ENCODE data around the gene IQCH.

IQCH gene

DNA sequence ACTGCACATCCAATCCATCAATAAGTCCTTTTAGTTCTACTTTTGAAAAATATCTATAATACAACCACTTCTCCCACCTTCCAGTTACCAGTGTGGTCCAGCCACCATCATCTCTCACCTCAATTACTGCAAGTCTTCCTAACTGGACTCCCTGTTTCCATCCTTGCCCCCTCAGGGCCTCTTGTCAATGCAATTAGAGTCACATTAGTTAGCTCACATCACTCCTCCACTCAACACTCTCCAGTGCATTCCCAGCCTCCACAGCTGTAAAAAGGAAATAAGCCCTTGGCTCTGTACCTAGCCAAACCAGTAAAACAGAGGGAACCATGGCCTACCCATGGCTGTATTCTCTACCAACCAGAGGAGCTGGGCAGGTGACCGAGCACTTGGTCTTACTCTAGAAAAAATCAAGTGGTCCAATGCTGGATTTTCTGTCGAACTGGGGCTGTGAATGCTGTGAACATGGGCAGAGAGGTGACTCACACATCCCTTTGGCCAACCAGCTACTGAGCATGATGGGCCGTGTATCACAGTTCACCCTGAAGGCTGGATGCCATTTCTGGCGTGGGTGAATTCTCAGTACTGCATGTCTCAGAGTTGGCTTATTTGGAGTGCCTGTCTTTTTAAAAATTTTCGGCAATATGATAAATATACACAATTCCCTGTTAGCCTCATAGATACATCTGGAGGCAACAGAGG, 203.9 kb downstream of the IQCH start:
- no peak for DNase-seq

DNA sequence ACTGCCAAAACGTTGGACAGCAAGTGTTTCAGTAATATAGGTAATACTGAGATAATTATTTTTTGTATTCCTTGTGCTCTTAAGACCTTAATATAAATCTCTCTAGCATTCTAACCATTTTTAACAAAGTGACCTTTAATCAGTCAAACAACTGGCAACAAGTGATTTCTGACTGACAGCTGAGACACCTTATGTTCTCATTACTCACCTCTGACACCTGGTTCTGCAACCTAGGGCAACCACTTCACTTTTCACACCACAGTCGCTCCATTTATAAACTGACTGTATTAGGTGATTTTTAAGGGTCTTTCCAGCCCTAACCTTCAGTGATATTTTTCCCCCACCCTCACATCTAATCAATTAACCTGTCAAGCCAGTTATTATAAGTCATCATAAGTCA, 205.9 kb downstream of the IQCH start:
- DNase-seq = no peak

GRCh38 chr15:67461735-67462134, 207.1 kb downstream of the IQCH start:
- DNase-seq = no peak

DNA sequence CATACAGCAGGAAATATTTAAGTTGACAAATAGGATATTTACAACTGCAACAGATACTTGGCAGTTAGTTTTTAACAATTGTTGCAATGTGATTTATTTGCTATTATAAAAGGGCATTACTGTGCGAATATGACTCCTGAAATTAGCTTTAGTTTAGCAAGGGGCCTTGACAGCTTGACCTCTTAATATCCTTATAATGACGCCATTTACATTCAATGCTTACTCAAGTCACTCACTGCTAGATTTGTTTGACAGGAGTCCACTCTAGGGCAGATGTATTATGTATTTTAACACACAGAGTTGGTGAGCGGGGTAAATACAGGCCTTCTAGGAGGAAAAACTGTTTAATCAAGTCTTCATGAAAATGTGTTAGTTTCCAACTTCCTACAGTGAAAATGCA, 208.3 kb downstream of the IQCH start:
- DNase-seq = no peak

DNA sequence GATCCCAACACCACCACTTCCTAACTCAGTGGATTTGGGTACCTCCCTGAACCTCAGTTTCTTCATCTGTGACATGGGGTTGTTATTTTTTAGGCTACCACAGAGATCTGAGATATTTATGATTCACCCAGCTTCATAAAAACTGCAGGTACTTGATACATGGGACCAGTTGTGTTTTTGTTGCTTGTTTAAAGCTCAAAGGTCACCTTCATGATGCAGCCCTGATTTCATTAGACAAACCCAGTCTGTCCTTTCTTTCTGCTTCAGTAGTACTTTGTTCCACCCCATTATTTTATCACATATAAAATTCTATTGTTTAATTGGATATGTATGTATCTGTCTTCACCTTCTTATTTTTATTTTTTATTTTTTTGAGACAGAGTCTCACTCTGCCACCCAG, 208.9 kb downstream of the IQCH start:
- no peak for DNase-seq

GRCh38 chr15:67465196-67465952, 210.8 kb downstream of the IQCH start:
- no peak for DNase-seq

GRCh38 chr15:67468416-67468815, 213.8 kb downstream of the IQCH start:
- no peak for DNase-seq

DNA sequence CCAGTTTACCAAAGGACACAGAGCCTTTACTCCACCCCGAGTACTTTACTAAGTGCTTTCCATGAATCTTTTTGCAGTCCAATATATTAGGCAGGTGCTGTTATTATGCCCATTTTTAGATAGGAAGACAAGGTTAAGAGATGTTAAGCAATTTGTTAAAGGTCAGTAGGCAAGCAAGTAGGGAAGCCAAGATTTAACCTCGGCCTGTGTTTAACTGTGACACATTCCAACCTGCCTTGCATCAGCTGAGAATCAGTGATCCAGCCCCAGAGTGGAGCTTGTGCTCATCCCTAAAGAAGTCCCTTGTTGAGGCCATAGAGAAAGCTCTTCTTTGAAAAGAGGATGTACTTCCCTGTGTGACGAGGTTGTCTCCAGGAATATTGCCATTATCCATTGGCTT, 215.1 kb downstream of the IQCH start:
- DNase-seq = no peak

DNA sequence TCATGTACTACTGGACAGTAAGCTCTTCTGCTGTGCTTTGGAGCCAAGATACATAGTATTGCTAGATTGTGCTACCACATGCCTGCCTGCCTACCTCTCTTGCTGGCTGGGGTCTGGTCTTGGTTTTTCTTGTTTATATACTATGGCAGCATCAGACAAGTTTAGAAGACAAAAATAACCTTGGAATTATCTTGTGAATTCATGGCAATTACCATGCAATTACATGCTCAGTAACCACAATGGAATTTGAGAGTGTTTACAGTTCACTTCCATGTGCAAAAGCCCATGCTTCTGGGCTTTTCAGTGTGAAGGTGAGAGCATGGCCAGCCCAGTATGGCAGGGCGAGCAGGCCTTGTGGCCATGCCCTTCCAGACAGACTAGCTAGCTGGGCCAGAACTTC, 218.4 kb downstream of the IQCH start:
- peak; percentile 60 for DNase-seq

DNA sequence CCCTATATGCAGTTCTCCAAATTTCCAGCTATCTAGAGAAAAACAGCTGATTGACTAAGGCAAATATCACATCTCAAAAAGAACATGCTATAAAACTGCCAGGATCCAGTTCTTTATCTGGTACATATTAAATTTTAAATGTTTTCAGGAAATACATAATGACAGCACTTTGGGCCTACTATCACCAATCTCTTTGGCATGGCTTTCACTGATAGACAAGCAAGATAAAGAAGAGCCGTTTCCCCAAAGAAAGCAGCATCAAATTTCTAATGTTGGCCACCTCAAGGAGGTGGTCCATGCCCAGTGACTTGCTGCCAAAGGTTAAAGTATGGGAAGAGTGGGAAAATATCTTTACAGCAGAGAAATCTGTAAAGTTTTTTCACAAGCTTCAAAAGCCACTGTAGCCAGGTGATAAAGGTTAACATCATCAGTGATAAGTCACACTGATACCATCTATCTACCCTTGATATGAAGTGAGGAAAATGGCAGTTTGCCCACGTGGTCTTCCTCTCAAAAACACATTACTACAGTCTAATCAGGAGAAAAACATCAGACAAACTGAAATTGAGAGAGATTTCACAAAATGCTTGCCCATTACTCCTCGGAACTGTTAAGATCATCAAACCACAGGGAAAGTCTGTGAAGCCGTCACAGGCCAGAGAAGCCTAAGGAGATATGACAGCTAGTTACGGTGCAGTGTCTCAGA, 220.0 kb downstream of the IQCH start:
- no peak for DNase-seq

GRCh38 chr15:67479781-67480505, 225.4 kb downstream of the IQCH start:
- peak; percentile 95 for DNase-seq

GRCh38 chr15:67480741-67481140, 226.2 kb downstream of the IQCH start:
- peak; percentile 76 for DNase-seq

- DNase-seq = no peak
Measured at GRCh38 chr15:67481680-67482079, 227.1 kb downstream of the IQCH start.

GRCh38 chr15:67495585-67495984, 241.0 kb downstream of the IQCH start:
- no peak for DNase-seq

- peak; percentile 43 for DNase-seq
Measured at GRCh38 chr15:67501177-67501835, 246.7 kb downstream of the IQCH start.

- DNase-seq = no peak
Measured at GRCh38 chr15:67501836-67502461, 247.4 kb downstream of the IQCH start.

DNA sequence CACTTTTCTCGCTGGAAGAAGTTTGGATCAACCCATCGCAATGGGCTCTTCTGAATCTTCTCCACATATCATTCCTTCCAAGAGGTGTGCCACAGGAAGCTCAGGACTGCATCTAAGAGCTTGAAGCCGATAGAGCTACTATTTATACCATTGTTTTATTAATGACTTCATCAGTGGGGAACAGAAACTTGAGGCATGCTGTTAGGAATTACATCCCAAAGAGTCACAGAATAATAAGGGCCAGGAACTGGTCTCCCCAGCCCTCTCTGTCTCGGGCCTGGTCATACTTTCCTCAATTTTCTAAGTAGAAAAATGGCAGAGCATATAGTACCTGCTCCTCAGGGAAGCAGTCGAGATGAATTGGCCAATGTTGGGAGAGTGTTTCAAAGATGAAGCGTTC, 249.5 kb downstream of the IQCH start:
- DNase-seq = peak; percentile 41

- DNase-seq = peak; percentile 62
Measured at GRCh38 chr15:67504796-67505195, 250.2 kb downstream of the IQCH start.

- DNase-seq = no peak
Measured at GRCh38 chr15:67505675-67506572, 251.3 kb downstream of the IQCH start.

GRCh38 chr15:67506775-67507747, 252.5 kb downstream of the IQCH start:
- peak; percentile 64 for DNase-seq

All from fibroblast of skin of right biceps (primary cell).